ENCODE data around the gene MT1B. TPM values are rescaled to one million over a fixed set of nuclear protein-coding genes. Genes with fewer than 3 reads are reported as not detected.

The MT1B gene
- total and polyA plus RNA-seq, 2 of the 13 experiments (the other 11 are each of a cell fraction or from before 2014, with no cell fraction given) = 0.89 TPM; not detected in 1

DNA sequence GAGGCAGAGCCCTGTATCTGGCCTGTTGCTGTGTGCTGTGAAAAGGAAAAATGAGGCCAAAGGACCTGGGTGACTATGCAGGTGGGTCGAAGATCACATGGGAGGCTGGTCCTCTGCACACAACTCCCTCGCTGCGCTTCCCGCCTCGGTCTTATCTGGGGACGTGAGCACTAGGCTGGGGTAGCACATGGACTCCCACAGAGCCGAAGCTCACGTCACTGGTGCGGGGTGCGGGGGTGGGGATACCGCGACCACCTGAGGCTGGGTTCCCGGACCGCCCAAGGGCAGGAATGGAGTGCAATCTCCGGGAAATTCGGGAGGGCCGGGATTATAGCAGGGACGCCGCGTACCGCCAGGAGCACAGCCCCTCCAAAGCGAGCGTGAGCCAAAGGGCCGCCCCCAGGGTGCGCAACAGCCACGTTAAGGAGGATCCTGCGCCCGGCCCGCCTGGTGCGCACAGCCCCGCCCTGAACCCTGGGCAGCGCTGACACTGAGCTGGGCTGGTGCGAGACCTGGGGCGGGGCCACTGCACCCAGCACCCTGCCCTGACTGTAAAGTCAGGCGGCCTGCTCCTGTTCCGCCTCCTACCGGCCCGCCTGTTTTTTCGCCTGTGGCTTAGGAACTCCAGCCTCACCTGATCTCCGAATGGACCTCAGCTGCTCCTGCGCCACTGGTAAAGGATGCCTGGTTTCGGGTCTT, 8.5 kb upstream of the MT1B start (continued):
- TF ChIP-seq KAT2B (IDR thresholded peaks at IDR 0.05; ENCODE audit: borderline replicate concordance, low read depth, low read length) (no peak), STAG1 (CRISPR knock-in tag; IDR thresholded peaks at IDR 0.05) (peak; percentile 46), ZNF883 (CRISPR knock-in tag; IDR thresholded peaks at IDR 0.05; ENCODE audit: not compliant biosample characterization) (peak; percentile 73), FOSL1 (CRISPR knock-in tag; IDR thresholded peaks at IDR 0.05; ENCODE audit: borderline replicate concordance) (no peak), ZNF547 (CRISPR knock-in tag; IDR thresholded peaks at IDR 0.05) (0 out of 2 replicates have a peak, but pooled peaks have one; percentile 44), ARNT2 (CRISPR knock-in tag; IDR thresholded peaks at IDR 0.05; ENCODE audit: low read depth) (peak; percentile 67; the same call in 1 of the 2 replicates), ZNF598 (CRISPR knock-in tag; IDR thresholded peaks at IDR 0.05; ENCODE audit: borderline replicate concordance) (peak; percentile 13; the same call in 1 of the 2 replicates)
- TF ChIP-seq, protein P1, sequence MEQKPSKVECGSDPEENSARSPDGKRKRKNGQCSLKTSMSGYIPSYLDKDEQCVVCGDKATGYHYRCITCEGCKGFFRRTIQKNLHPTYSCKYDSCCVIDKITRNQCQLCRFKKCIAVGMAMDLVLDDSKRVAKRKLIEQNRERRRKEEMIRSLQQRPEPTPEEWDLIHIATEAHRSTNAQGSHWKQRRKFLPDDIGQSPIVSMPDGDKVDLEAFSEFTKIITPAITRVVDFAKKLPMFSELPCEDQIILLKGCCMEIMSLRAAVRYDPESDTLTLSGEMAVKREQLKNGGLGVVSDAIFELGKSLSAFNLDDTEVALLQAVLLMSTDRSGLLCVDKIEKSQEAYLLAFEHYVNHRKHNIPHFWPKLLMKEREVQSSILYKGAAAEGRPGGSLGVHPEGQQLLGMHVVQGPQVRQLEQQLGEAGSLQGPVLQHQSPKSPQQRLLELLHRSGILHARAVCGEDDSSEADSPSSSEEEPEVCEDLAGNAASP (CRISPR knock-in tag; IDR thresholded peaks at IDR 0.05; ENCODE audit: borderline replicate concordance) = no peak
- TF ChIP-seq, protein P2, sequence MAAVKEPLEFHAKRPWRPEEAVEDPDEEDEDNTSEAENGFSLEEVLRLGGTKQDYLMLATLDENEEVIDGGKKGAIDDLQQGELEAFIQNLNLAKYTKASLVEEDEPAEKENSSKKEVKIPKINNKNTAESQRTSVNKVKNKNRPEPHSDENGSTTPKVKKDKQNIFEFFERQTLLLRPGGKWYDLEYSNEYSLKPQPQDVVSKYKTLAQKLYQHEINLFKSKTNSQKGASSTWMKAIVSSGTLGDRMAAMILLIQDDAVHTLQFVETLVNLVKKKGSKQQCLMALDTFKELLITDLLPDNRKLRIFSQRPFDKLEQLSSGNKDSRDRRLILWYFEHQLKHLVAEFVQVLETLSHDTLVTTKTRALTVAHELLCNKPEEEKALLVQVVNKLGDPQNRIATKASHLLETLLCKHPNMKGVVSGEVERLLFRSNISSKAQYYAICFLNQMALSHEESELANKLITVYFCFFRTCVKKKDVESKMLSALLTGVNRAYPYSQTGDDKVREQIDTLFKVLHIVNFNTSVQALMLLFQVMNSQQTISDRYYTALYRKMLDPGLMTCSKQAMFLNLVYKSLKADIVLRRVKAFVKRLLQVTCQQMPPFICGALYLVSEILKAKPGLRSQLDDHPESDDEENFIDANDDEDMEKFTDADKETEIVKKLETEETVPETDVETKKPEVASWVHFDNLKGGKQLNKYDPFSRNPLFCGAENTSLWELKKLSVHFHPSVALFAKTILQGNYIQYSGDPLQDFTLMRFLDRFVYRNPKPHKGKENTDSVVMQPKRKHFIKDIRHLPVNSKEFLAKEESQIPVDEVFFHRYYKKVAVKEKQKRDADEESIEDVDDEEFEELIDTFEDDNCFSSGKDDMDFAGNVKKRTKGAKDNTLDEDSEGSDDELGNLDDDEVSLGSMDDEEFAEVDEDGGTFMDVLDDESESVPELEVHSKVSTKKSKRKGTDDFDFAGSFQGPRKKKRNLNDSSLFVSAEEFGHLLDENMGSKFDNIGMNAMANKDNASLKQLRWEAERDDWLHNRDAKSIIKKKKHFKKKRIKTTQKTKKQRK (IDR thresholded peaks at IDR 0.05; ENCODE audit: low read length) = no peak
- TF ChIP-seq, protein P3, sequence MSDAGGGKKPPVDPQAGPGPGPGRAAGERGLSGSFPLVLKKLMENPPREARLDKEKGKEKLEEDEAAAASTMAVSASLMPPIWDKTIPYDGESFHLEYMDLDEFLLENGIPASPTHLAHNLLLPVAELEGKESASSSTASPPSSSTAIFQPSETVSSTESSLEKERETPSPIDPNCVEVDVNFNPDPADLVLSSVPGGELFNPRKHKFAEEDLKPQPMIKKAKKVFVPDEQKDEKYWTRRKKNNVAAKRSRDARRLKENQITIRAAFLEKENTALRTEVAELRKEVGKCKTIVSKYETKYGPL (CRISPR knock-in tag; IDR thresholded peaks at IDR 0.05) = no peak
- TF ChIP-seq, protein P4, sequence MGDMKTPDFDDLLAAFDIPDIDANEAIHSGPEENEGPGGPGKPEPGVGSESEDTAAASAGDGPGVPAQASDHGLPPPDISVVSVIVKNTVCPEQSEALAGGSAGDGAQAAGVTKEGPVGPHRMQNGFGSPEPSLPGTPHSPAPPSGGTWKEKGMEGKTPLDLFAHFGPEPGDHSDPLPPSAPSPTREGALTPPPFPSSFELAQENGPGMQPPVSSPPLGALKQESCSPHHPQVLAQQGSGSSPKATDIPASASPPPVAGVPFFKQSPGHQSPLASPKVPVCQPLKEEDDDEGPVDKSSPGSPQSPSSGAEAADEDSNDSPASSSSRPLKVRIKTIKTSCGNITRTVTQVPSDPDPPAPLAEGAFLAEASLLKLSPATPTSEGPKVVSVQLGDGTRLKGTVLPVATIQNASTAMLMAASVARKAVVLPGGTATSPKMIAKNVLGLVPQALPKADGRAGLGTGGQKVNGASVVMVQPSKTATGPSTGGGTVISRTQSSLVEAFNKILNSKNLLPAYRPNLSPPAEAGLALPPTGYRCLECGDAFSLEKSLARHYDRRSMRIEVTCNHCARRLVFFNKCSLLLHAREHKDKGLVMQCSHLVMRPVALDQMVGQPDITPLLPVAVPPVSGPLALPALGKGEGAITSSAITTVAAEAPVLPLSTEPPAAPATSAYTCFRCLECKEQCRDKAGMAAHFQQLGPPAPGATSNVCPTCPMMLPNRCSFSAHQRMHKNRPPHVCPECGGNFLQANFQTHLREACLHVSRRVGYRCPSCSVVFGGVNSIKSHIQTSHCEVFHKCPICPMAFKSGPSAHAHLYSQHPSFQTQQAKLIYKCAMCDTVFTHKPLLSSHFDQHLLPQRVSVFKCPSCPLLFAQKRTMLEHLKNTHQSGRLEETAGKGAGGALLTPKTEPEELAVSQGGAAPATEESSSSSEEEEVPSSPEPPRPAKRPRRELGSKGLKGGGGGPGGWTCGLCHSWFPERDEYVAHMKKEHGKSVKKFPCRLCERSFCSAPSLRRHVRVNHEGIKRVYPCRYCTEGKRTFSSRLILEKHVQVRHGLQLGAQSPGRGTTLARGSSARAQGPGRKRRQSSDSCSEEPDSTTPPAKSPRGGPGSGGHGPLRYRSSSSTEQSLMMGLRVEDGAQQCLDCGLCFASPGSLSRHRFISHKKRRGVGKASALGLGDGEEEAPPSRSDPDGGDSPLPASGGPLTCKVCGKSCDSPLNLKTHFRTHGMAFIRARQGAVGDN (CRISPR knock-in tag; IDR thresholded peaks at IDR 0.05) = peak; percentile 96
- TF ChIP-seq, protein P5, sequence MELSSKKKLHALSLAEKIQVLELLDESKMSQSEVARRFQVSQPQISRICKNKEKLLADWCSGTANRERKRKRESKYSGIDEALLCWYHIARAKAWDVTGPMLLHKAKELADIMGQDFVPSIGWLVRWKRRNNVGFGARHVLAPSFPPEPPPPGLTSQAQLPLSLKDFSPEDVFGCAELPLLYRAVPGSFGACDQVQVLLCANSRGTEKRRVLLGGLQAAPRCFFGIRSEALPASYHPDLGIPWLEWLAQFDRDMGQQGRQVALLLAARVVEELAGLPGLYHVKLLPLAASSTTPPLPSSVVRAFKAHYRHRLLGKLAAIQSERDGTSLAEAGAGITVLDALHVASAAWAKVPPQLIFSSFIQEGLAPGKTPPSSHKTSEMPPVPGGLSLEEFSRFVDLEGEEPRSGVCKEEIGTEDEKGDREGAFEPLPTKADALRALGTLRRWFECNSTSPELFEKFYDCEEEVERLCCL (CRISPR knock-in tag; IDR thresholded peaks at IDR 0.05; ENCODE audit: borderline replicate concordance) = peak; percentile 82; the same call in 1 of the 2 replicates
- TF ChIP-seq, protein P6, sequence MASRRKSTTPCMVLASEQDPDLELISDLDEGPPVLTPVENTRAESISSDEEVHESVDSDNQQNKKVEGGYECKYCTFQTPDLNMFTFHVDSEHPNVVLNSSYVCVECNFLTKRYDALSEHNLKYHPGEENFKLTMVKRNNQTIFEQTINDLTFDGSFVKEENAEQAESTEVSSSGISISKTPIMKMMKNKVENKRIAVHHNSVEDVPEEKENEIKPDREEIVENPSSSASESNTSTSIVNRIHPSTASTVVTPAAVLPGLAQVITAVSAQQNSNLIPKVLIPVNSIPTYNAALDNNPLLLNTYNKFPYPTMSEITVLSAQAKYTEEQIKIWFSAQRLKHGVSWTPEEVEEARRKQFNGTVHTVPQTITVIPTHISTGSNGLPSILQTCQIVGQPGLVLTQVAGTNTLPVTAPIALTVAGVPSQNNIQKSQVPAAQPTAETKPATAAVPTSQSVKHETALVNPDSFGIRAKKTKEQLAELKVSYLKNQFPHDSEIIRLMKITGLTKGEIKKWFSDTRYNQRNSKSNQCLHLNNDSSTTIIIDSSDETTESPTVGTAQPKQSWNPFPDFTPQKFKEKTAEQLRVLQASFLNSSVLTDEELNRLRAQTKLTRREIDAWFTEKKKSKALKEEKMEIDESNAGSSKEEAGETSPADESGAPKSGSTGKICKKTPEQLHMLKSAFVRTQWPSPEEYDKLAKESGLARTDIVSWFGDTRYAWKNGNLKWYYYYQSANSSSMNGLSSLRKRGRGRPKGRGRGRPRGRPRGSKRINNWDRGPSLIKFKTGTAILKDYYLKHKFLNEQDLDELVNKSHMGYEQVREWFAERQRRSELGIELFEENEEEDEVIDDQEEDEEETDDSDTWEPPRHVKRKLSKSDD (CRISPR knock-in tag; IDR thresholded peaks at IDR 0.05; ENCODE audit: low read depth) = peak; percentile 23; the same call in 1 of the 2 replicates
